GM19351 (cell line): ENCODE results near the gene NOL4L.

Experiments used
- ATAC-seq: cut with Tn5 transposase; IDR thresholded peaks from one replicate; pipeline ENCODE4 v1.9.1; 2021; ENCODE audit warnings: mild to moderate bottlenecking, moderate library complexity; ENCODE audit not compliant: unreplicated experiment

NOL4L gene

GRCh38 chr20:32448306-32449056, 136.7 kb downstream of the NOL4L start:
- ATAC-seq = no peak

DNA sequence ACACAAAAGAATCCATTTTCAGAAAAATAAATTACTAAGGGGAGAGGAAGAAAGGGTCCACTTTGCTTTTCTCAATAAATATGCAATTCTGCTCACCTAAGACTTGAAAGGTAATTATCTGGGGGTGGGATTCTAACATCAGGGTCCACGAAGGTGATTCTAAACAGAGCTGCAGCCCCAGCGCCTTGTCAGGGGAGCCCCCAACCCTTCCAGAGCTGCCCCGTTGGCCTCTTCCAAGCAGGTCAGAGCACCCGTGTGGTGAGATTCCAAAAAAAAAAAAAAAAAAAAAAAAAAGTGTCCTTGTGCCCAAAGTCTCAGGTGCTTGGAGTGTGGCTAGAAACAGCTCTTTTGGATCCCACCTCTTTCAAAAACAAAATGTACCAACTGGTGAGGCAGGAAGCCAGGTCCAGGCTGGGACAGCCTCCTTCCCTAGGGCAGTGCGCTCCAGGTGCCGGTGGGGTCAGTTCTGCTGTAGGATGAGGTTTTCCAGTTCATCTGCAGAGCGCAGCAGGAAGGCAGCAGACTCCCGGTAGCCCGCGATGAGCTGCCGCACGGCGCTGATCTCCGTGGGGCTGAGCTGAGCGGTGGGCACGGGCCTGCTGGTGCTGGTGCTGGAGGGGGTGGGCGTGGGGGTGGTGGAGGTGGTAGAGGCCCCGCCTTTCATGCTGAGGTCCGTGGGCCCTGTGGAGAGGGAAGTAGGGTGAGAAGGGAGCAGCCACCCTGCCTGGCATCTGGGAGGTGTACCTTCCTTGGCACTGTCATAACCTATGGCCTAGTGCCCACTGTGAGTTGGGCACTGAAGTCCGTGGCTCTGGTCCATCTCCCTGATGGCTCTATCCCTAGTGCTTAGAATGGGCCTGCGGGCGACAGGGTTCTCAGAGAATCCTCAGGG, 137.8 kb downstream of the NOL4L start:
- ATAC-seq = no peak

DNA sequence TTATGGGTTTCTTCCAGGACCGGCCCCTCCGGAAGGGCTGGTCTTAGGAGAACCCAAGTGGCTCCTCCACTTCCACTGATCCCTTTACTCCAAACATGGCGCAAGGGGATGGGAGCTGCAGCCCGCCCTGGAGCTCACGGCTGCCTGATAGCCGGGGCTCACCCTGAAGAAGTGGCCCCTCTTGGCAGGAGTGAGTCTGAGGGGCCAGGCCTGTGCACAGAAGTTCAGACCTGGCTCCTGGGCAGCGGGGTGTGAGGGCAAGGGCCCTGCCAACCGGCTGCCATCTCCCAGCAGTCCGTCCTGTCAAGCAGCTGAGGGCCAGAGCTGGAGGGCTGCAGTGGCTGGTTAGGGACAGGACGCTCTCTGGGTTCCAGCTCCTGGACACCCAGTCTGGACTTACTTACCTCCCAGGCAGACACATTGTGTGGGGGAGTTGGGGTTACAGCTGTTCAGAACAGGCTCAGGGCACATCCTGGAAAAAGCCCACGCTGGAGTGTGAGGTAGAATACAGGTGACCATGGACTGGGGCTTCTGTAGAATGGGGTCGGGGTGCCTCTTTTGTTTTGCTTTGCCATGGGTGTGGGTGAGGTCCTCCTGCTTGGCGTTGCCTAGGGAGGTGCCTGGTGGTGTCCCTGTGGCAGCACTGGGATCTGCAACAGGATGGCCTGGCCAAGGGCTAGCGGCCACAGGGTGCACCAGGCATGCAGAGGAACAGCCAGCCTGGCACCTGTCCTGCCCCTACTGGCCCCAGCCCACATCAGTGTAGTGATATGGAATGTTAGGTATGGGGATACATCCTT, 138.6 kb downstream of the NOL4L start:
- ATAC-seq = no peak

DNA sequence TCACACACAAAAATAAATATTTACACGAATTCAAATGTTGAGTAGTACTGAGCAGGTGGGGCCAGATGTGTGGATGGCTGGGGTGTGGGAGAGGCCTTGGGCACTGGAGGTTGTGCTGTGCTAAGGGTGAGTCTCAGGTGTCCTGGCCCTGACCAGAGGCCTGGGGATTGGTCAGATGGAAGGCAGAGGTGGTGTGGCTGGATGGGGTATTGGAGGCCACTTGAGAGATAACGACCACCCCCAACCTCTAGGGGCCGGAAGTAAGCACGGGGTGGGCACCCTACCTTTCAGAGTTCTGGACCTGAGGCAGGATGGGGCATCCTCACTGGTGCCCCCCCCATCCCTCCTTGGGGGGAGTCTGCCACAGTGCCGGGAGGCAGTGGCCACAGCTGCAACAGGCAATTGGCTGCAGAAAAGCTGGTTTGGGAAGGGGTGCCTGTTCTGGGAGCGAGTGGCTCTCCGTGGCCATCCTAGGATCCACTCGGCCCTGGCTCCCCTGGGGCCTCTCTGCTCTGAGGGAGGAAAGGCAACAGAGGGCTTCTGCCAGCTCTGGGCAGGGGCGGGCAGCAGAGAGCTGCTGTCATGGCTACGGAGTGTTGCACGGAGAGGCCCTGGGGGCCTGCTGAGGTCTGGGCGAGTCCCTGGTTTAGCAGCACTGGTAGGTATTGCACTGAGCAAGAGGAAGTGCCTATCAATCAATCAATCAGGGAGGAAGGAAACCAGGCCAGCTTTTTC, 139.4 kb downstream of the NOL4L start:
- ATAC-seq = no peak

DNA sequence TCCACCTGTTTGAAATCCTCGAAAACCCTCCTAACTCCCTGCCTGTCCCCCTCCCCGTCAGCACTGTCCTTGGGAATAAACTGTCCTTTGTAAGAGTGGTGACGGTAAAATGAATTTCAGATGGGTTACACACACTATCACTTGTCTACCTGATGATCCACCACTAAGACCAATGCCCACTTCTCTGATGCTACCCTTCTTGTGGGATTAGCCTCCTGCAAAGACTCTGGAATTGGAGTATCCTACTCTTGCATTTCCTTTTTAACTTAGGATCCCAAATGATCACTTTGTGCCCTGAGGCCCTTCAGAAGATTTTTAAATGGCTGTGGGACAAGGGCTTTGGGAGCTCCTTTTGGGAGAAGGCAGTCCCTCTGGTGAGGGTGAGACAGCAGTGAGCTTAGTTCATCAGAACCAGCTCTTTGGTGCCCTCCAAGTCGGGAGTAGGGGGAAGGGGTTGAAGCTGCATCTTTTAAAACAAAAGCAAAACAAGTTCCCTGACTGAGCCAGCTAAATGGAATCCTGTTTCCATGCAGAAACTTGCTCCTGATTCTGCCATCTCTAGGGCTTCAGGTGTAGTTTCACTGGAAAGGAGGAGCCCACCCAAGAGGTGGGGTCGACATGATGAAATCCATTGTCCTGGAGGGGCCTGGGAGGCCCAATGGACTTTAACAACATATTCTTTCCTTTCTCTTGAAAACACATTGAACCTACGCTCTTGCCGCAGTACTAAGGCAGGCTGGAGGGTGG, 140.5 kb downstream of the NOL4L start:
- no peak for ATAC-seq

- ATAC-seq = no peak
Measured at GRCh38 chr20:32443386-32443974, 141.7 kb downstream of the NOL4L start.

DNA sequence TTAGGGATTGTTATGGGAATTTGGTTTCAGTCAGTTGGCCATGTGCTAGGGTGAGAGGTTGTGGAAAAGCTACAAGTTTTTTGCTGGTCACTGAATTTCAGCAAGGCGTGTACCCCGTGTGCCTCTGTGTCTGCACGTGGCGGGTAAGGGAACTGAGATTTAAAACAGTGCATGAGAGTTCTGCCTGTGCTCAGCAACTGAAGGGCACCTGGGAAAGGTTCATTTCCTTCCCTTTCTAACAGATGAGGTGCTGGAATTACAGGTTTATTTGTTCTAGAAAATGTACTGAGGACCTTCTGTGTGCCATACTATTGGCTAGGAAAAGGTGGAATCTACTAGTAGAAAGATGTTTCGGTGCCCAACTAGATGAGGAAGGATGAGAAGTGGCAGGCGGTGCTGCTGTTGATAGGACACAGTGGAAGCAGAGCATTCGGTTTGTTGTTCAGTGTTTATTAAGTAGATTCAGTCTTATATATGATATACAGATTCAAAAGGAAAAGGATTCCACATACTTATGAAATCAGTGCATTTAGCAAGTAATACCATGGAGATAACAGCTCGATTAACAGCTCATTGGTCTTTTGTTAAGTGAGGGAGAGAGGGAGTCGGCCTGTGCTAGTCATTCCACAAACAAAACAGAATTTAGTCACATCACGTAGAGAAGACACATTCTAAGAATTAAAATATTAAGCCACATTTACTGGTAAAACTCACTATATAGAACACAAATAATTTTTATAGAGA, 142.3 kb downstream of the NOL4L start:
- no peak for ATAC-seq

DNA sequence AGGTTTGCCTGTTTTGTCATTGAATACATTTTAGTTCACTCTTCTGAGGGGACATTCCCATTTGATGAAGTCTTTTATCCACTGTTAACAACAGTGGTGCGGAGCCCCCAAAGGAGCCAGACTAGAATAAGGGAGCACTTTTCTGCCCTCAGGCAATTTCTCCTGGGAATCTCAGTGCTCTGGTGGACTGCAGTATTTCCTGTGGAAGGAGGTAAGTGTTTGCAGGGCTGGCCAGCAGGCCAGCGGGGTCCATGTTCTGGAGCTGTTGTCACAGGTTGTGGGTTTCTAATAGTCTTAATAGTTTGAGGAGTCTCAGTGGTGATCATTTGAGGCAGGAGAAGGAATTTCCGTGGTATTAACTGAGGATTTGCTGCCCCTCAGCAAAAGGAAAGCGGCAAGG, 143.5 kb downstream of the NOL4L start:
- no peak for ATAC-seq

DNA sequence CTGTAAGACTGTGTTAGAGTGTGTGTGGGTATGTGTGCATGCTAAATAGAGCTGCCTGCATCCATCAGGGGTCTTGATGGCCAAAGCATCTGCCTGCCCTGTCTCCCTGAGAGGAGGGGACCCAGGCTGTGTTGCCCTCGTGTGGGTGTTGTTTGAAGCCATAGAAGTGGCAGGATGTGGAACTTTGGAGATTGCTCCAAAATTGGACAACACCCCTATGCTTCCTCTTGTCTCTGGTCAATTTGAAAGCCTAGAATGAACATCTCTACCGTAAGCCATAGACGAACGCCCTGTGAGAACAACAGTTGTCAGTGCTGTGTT, 144.4 kb downstream of the NOL4L start:
- ATAC-seq = no peak

- ATAC-seq = no peak
Measured at GRCh38 chr20:32440069-32440757, 144.9 kb downstream of the NOL4L start.

DNA sequence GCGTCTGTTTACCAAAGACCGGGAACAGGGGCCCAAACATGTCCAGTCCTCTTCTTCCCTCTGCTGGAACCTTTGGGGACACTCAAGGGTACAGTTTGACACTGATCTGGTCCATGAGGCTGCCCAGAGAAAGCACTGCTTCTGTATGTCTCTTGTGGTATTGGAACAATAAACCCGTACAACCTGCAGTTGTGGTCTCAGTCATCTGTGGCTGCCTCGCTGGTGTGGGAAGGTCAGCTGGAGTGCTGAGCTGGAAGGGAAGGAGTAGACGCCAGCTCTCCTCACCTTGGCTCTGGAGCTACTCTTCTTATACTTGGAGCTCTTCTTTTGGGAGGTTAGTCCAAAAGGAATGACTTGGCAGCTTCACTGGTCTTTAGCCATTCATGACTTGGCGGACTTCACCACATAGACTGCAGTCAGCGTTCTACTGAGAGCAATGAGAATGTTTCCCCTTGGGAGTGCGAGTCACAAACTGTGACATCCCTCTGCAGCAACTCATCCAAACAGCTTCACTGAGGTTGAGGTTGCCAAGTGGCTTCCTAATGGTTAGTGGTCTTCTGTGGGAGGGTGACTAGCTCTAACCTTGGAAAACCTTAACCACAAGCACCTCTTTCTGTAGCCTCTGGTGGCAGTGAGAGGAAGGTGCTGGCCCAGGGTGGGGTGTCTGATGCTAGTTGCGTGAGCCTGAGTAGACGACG, 145.9 kb downstream of the NOL4L start:
- ATAC-seq = no peak

DNA sequence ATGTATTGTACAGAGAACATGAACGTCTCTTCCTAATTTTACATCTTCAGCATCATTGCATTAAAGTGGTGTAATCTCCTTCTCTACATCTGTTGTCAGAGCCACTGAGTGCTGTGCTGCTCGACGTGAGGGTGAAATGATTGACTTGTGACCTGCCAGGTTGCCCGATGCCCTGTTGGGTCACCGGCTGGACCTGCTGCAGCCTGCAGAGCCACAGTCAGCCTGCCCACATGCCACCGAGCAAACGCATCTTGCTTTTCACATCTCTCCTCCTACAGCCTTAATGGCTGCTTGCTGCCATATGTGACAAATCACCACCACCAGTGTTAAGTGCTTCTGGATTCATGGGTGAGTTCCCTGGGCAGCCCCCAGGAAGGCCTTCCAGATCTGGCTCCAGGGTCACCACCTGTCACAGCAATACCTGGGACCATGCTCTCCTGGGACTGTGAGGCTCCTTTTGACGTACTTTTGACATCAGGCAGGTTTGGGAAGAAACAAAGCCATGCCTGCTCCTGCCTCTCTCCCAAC, 146.7 kb downstream of the NOL4L start:
- no peak for ATAC-seq

DNA sequence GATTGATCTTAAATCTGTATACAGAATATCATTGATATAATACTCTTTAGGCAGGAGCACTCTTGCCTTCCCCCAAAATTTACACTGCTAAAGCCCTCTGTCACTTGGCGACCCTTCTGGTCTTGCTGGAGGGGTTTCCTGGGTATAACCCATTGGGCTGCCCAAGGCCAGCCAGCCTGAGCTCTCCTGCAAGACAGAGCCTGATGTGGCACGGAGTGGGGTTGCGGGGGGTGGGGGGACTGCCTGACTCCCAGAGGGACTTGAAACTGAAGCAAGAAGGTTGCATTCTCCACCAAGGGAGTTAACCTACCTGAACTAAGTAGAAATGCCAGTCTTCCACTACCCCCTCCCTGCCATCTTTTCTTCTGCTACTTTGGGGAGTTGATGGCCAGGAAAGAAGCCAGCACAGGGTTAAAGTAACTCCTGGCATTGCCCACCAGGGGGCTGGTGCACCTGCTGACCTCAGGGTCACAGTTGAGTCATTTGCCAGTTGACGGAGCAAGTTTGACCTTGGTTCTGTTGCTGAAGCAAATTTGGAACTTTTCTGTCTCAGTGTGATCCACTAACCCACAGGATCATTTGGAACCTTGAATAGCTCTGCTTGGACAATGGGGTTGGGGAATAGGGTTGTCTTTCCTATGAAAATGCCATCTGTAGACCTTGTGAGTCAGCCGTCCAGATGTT, 147.6 kb downstream of the NOL4L start:
- ATAC-seq = no peak

DNA sequence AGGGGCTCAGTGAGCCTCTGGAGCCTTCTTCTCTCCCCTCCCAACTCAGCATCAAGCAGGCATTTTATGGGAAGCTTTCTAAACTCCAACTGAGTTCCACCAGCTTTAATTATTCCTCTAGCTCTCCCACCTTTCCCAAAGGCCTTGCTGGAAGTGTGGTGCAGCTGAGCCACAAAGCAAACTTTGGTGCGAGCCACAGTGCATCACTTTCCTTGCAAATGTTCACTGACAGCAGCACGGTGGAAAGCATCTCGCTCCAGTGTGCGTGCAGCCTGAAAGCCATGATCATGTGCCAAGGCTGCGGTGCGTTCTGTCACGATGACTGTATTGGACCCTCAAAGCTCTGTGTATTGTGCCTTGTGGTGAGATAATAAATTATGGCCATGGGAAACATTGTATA, 148.2 kb downstream of the NOL4L start:
- ATAC-seq = no peak

GRCh38 chr20:32436142-32436861, 148.8 kb downstream of the NOL4L start:
- no peak for ATAC-seq

GRCh38 chr20:32435449-32436107, 149.6 kb downstream of the NOL4L start:
- no peak for ATAC-seq
